NB4 (cell line): ENCODE measurements around the gene PPP1R11.
"Not testable (repeated sequence)": the region's sequence is repeated elsewhere in the genome, so short reads cannot be mapped to it uniquely, and the experiment has no call there.

Experiments
- DNase-seq: peaks from one replicate; pipeline ENCODE4 v3.0.0; 2010; ENCODE audit warnings: low read depth
- H3K4me3 ChIP-seq: one replicate; pipeline ENCODE4 v1.5.1; 2011; ENCODE audit warnings: mild to moderate bottlenecking, low read depth, low read length, moderate library complexity
- CTCF ChIP-seq: IDR thresholded peaks from one replicate; pipeline ENCODE4 v1.5.1; 2012; ENCODE audit warnings: low read depth, low read length
- MAX ChIP-seq: IDR thresholded peaks from 2 replicates; pipeline ENCODE4 v1.6.1; 2011; ENCODE audit warnings: low read depth, low read length
- MYC ChIP-seq: IDR thresholded peaks from 2 replicates; pipeline ENCODE4 v1.6.1; 2011; ENCODE audit warnings: low read depth, low read length
- POLR2A ChIP-seq: IDR thresholded peaks from 2 replicates; pipeline ENCODE4 v1.6.1; 2011; ENCODE audit warnings: mild to moderate bottlenecking; ENCODE audit not compliant: insufficient read length; ENCODE audit errors: extremely low read depth

The PPP1R11 gene

GRCh38 chr6:30113841-30114240, 46.8 kb downstream of the PPP1R11 start:
- no peak overlapping the region for H3K4me3 ChIP-seq
- TF ChIP-seq MYC = no peak
- no peak for TF ChIP-seq POLR2A
- no peak for TF ChIP-seq CTCF
- TF ChIP-seq MAX = no peak
- no peak for DNase-seq

- DNase-seq = no peak
- H3K4me3 ChIP-seq = no peak overlapping the region
- TF ChIP-seq MYC (no peak), MAX (no peak), CTCF (no peak), POLR2A (no peak)
Measured at GRCh38 chr6:30116724-30117123, 49.7 kb downstream of the PPP1R11 start.

- not testable (repeated sequence) for H3K4me3 ChIP-seq, DNase-seq
Measured at GRCh38 chr6:30118691-30119090, 51.7 kb downstream of the PPP1R11 start.
